SK-N-SH (cell line): Measurements from ENCODE around the gene GASK1A. TPM values are rescaled to one million over a fixed set of nuclear protein-coding genes. Genes with fewer than 3 reads are reported as not detected.

Experiments used
- CTCF ChIA-PET: fragments of 300-600, 350-600 bp; formaldehyde crosslinking; extraction: SDS; loops from one replicate; lab custom pipeline; 2021; lab: Yijun Ruan, JAX
- POLR2A ChIA-PET: fragments of 350-600 bp; sonication (Branson Sonifier 250); formaldehyde crosslinking; extraction: SDS; loops from one replicate; lab custom pipeline; 2020; ENCODE audit warnings: antibody characterized with exemption, inconsistent platforms; lab: Yijun Ruan, JAX
- DNase-seq: peaks from one replicate; pipeline ENCODE4 v3.0.0; 2012
- H2AFZ ChIP-seq: fragments of 200-600 bp; sonication (generic); 2 replicates; pipeline ENCODE4 v1.8.1; 2016; ENCODE audit warnings: antibody characterized with exemption, mild to moderate bottlenecking, low read depth
- H3F3A ChIP-seq: fragments of 200-600 bp; sonication (generic); replicated peaks from 2 replicates; pipeline ENCODE3; 2016; ENCODE audit warnings: antibody characterized with exemption, mild to moderate bottlenecking; ENCODE audit not compliant: insufficient read depth
- H3K27ac ChIP-seq, 2 experiments: fragments of 200-500 bp in 1 of 2; fragments of 200-600 bp in 1 of 2; sonication (Bioruptor generic) in 1 of 2; sonication (generic), shearing (Covaris generic) in 1 of 2; 2 replicates each; pipeline versions ENCODE4 v1.5.1 to v1.6.1; 2014 to 2016; ENCODE audit warnings: low read depth in 2 of 2, inconsistent platforms in 1 of 2, low read length in 1 of 2, mild to moderate bottlenecking in 1 of 2, mixed read lengths in 1 of 2
- H3K27me3 ChIP-seq: fragments of 200-600 bp; sonication (generic), shearing (Covaris generic); 2 replicates; pipeline ENCODE4 v1.6.1; 2016; ENCODE audit warnings: mixed run types; ENCODE audit not compliant: insufficient read depth
- H3K36me3 ChIP-seq, 2 experiments: fragments of 200-500 bp in 1 of 2; fragments of 200-600 bp in 1 of 2; sonication (Bioruptor generic) in 1 of 2; sonication (generic) in 1 of 2; replicated peaks in 1 of 2; 2 replicates each; pipeline versions ENCODE3 to v1.5.1; 2014 to 2016; ENCODE audit warnings: low read length in 1 of 2, mild to moderate bottlenecking in 1 of 2; ENCODE audit not compliant: insufficient read depth in 2 of 2, control insufficient read depth in 1 of 2
- H3K4me1 ChIP-seq, 2 experiments: fragments of 200-500 bp in 1 of 2; fragments of 200-600 bp in 1 of 2; sonication (Bioruptor generic) in 1 of 2; sonication (generic), shearing (Covaris generic) in 1 of 2; 2 replicates each; pipeline versions ENCODE4 v1.5.1 to v1.6.1; 2014 to 2016; ENCODE audit warnings: low read depth in 1 of 2, low read length in 1 of 2, mixed run types in 1 of 2; ENCODE audit not compliant: insufficient read depth in 2 of 2, control insufficient read depth in 1 of 2
- H3K4me2 ChIP-seq: fragments of 200-600 bp; sonication (generic), shearing (Covaris generic); 2 replicates; pipeline ENCODE4 v1.6.1; 2017; ENCODE audit warnings: mixed run types
- H3K4me3 ChIP-seq, 2 experiments: fragments of 200-500 bp in 1 of 2; fragments of 200-600 bp in 1 of 2; sonication (Bioruptor generic) in 1 of 2; sonication (generic), shearing (Covaris generic) in 1 of 2; 2 replicates each; pipeline versions ENCODE4 v1.5.1 to v1.8.1; 2014 to 2016; ENCODE audit warnings: low read depth in 2 of 2, inconsistent platforms in 1 of 2, low read length in 1 of 2, mild to moderate bottlenecking in 1 of 2, mixed read lengths in 1 of 2, moderate library complexity in 1 of 2
- H3K79me2 ChIP-seq: fragments of 200-600 bp; sonication (generic); 2 replicates; pipeline ENCODE4 v1.8.1; 2017; ENCODE audit warnings: mild to moderate bottlenecking; ENCODE audit not compliant: insufficient read depth
- H3K9ac ChIP-seq: fragments of 200-600 bp; sonication (generic); 2 replicates; pipeline ENCODE4 v1.6.1; 2017; ENCODE audit warnings: mixed run types
- H3K9me2 ChIP-seq: fragments of 200-600 bp; sonication (generic); 2 replicates; pipeline ENCODE4 v1.6.1; 2017; ENCODE audit warnings: mixed run types
- H3K9me3 ChIP-seq: fragments of 200-600 bp; sonication (generic); 2 replicates; pipeline ENCODE4 v1.6.1; 2017; ENCODE audit warnings: mixed run types, mild to moderate bottlenecking, moderate library complexity
- H4K20me1 ChIP-seq: fragments of 200-600 bp; sonication (generic); 2 replicates; pipeline ENCODE4 v1.6.1; 2017; ENCODE audit warnings: mild to moderate bottlenecking, mixed run types; ENCODE audit not compliant: insufficient read depth
- CHD2 ChIP-seq: fragments of 150-350 bp; IDR thresholded peaks from 2 replicates; pipeline ENCODE4 v1.6.1; 2018; ENCODE audit warnings: low read length; ENCODE audit not compliant: partially characterized antibody
- EZH2phosphoT487 ChIP-seq: fragments of 200-600 bp; sonication (generic); IDR thresholded peaks from 2 replicates; pipeline ENCODE4 v1.6.1; 2017; ENCODE audit warnings: low read depth, mixed run types, mild to moderate bottlenecking, antibody characterized with exemption, moderate library complexity, borderline replicate concordance
- GABPA ChIP-seq: IDR thresholded peaks from 2 replicates; pipeline ENCODE4 v1.4.0; 2012; ENCODE audit warnings: low read depth, mild to moderate bottlenecking
- IRF3 ChIP-seq: fragments of 150-350 bp; IDR thresholded peaks from 2 replicates; pipeline ENCODE4 v1.6.1; 2016; ENCODE audit warnings: mild to moderate bottlenecking, low read depth, low read length
- JUND ChIP-seq: IDR thresholded peaks from 2 replicates; pipeline ENCODE4 v1.4.0; 2012
- MAX ChIP-seq: IDR thresholded peaks from 2 replicates; pipeline ENCODE4 v1.4.0; 2012; ENCODE audit warnings: low read depth
- NRF1 ChIP-seq: IDR thresholded peaks from 2 replicates; pipeline ENCODE4 v1.6.1; 2012; ENCODE audit warnings: low read depth, mild to moderate bottlenecking, low read length
- PBX3 ChIP-seq: IDR thresholded peaks from 2 replicates; pipeline ENCODE4; 2012
- POLR2AphosphoS5 ChIP-seq: IDR thresholded peaks from 2 replicates; pipeline ENCODE4 v1.6.1; 2012; ENCODE audit warnings: low read depth, low read length
- RCOR1 ChIP-seq: fragments of 150-350 bp; IDR thresholded peaks from 2 replicates; pipeline ENCODE4 v1.6.1; 2017; ENCODE audit warnings: antibody characterized with exemption, low read length
- REST ChIP-seq: IDR thresholded peaks from 2 replicates; pipeline ENCODE4 v1.6.1; 2012; ENCODE audit warnings: mild to moderate bottlenecking, low read depth, low read length, moderate library complexity
- SMC3 ChIP-seq: IDR thresholded peaks from 2 replicates; pipeline ENCODE4 v1.6.1; 2012; ENCODE audit warnings: low read depth, low read length, improper control_type of control experiment
- TAF1 ChIP-seq: IDR thresholded peaks from 2 replicates; pipeline ENCODE4 v1.6.1; 2012; ENCODE audit warnings: low read depth, mild to moderate bottlenecking, low read length, moderate library complexity, borderline replicate concordance
- TEAD4 ChIP-seq: IDR thresholded peaks from 2 replicates; pipeline ENCODE4 v1.4.0; 2012; ENCODE audit warnings: mild to moderate bottlenecking, borderline replicate concordance; ENCODE audit not compliant: insufficient read depth
- USF1 ChIP-seq: IDR thresholded peaks from 2 replicates; pipeline ENCODE4 v1.4.0; 2012; ENCODE audit warnings: low read depth, borderline replicate concordance
- YY1 ChIP-seq: IDR thresholded peaks from 2 replicates; pipeline ENCODE4 v1.4.0; 2012; ENCODE audit warnings: low read depth, mild to moderate bottlenecking
- polyA plus RNA-seq, 3 experiments: library from polyadenylated mRNA; depleted of rRNA; stranded (reverse); fragments of >200 nt; gene quantifications; 2 replicates each; pipeline ENCODE4 v1.2.3, GENCODE V29; 2012

GASK1A gene
- polyA plus RNA-seq, 1 of the 3 experiments (the other 2 are of a cell fraction): not detected

- Histone ChIP-seq H2AFZ (no peak overlapping the region), H3K27me3 (no peaks in the 10 kb centered on the region), H3K9me3 (no peaks in the 10 kb centered on the region), H3F3A (no peaks in the 10 kb centered on the region), H3K36me3 (no peaks in the 10 kb centered on the region), H3K9me2 (no peaks in the 10 kb centered on the region), H3K27ac (no peak overlapping the region), H4K20me1 (no peaks in the 10 kb centered on the region), H3K4me2 (no peak overlapping the region), H3K4me1 (no peaks in the 10 kb centered on the region), H3K9ac (no peak overlapping the region), H3K79me2 (no peaks in the 10 kb centered on the region), H3K4me3 (no peak overlapping the region)
- no peak for TF ChIP-seq REST
- no peak for TF ChIP-seq USF1
- TF ChIP-seq GABPA: no peak
- TF ChIP-seq TEAD4: no peak
- no peak for TF ChIP-seq IRF3
- TF ChIP-seq YY1: no peak
- no peak for TF ChIP-seq EZH2phosphoT487
- no peak for TF ChIP-seq MAX
- TF ChIP-seq NRF1: no peak
- TF ChIP-seq TAF1: no peak
- TF ChIP-seq POLR2AphosphoS5: no peak
- TF ChIP-seq CHD2: no peak
- no peak for TF ChIP-seq SMC3
- no peak for TF ChIP-seq RCOR1
- TF ChIP-seq PBX3: no peak
- TF ChIP-seq JUND: no peak
- CTCF ChIA-PET: interaction anchor here (0.8 to 2.6 kb wide), 3 partner anchors 9 to 191 kb away, joined by 3 to 11 read pairs (median 5); no protein-coding TSS in a partner anchor
- DNase-seq: no peak
- POLR2A ChIA-PET: no interaction called here
These were observed 8.6 kb upstream of the GASK1A start for GRCh38 chr3:42970557-42970956.
